Measurements from ENCODE around the gene PRR5L. TPM values are rescaled to one million over a fixed set of nuclear protein-coding genes. Genes with fewer than 3 reads are reported as not detected.

Gene PRR5L
- total RNA-seq, 1 donor from 2014 or later: 2.1 TPM

GRCh38 chr11:36377759-36378564, 81.9 kb downstream of the PRR5L start:
- ATAC-seq: no peak

GRCh38 chr11:36379653-36380052, 83.6 kb downstream of the PRR5L start:
- ATAC-seq: no peak

GRCh38 chr11:36380296-36381014, 84.4 kb downstream of the PRR5L start:
- ATAC-seq: no peak

- ATAC-seq: no peak
These were observed 84.9 kb downstream of the PRR5L start for GRCh38 chr11:36381015-36381360.

- no peak for ATAC-seq
These were observed 87.1 kb downstream of the PRR5L start for GRCh38 chr11:36383195-36383594.

GRCh38 chr11:36385121-36385970, 89.3 kb downstream of the PRR5L start:
- no peak for ATAC-seq

- ATAC-seq: no peak
These were observed 90.3 kb downstream of the PRR5L start for GRCh38 chr11:36386411-36386810.

- no peak for ATAC-seq
These were observed 92.0 kb downstream of the PRR5L start for GRCh38 chr11:36388071-36388470.

GRCh38 chr11:36388951-36389350, 92.9 kb downstream of the PRR5L start:
- no peak for ATAC-seq

GRCh38 chr11:36389811-36390210, 93.7 kb downstream of the PRR5L start:
- ATAC-seq: no peak

GRCh38 chr11:36390963-36391471, 94.9 kb downstream of the PRR5L start:
- no peak for ATAC-seq

GRCh38 chr11:36392196-36392595, 96.1 kb downstream of the PRR5L start:
- ATAC-seq: no peak

GRCh38 chr11:36394056-36394455, 98.0 kb downstream of the PRR5L start:
- ATAC-seq: no peak

GRCh38 chr11:36394926-36395325, 98.8 kb downstream of the PRR5L start:
- no peak for ATAC-seq

- ATAC-seq: no peak
These were observed 100.1 kb downstream of the PRR5L start for GRCh38 chr11:36395978-36396736.

- peak; percentile 86 for ATAC-seq
These were observed 102.3 kb downstream of the PRR5L start for GRCh38 chr11:36398231-36398953.

GRCh38 chr11:36399236-36399635, 103.1 kb downstream of the PRR5L start:
- no peak for ATAC-seq

- no peak for ATAC-seq
These were observed 103.7 kb downstream of the PRR5L start for GRCh38 chr11:36399745-36400144.

- no peak for ATAC-seq
These were observed 104.8 kb downstream of the PRR5L start for GRCh38 chr11:36400766-36401455.

- ATAC-seq: no peak
These were observed 106.6 kb downstream of the PRR5L start for GRCh38 chr11:36402568-36403170.

All from esophagus mucosa (tissue), 1 donor.